K562 treated with DMSO at 1 percent for 12 hours (cell line): Measurements from ENCODE around the gene GDPD1. TPM values are rescaled to one million over a fixed set of nuclear protein-coding genes. Genes with fewer than 3 reads are reported as not detected.

Source experiments
- total RNA-seq: library from RNA; unstranded; fragments of 300-600 nt; gene quantifications from 2 replicates; pipeline ENCODE4 v1.2.3, GENCODE V29; 2022; ENCODE audit not compliant: insufficient read depth

The GDPD1 gene
- 3.6 and 8.0 TPM in 2 replicates for total RNA-seq

GRCh38 chr17:59220328-59221158 is at the start of gene GDPD1:
Gene GDPD1 (plus strand): TSS chr17:59220511. CDS start chr17:59220610, 99 bp downstream.

Other genes starting within 250 kb of the GDPD1 start
- gene TRIM37, start 113.6 kb upstream of the GDPD1 start, total RNA-seq, result 6.4 and 22.8 TPM in 2 replicates
- gene SKA2, start 65.3 kb upstream of the GDPD1 start, total RNA-seq, result 48.5 and 76.0 TPM in 2 replicates
- 21.1 and 56.8 TPM in 2 replicates for gene PRR11, start 64.8 kb upstream of the GDPD1 start, total RNA-seq
- gene SMG8, start 10.5 kb upstream of the GDPD1 start, total RNA-seq, result 11.7 and 21.6 TPM in 2 replicates
- 0.93 TPM in 1 of 2 replicates, not detected in the other for gene YPEL2, start 111.1 kb downstream of the GDPD1 start, total RNA-seq